Measurements from ENCODE around the gene MRPL53. TPM values are rescaled to one million over a fixed set of nuclear protein-coding genes. Genes with fewer than 3 reads are reported as not detected.

Gene MRPL53
- total and polyA plus RNA-seq, 9 of the 15 experiments (the other 6 are each of a cell fraction or from before 2014, with no cell fraction given), result 11.5 to 87.9 (median 41.1) TPM

GRCh38 chr2:74507145-74507925, 34.9 kb upstream of the MRPL53 start, which contains the start of gene PCGF1 (continued):
- no peak for TF ChIP-seq GTF3C2 (IDR thresholded peaks at IDR 0.05; ENCODE audit: borderline replicate concordance, extremely low read depth, insufficient read length)
- TF ChIP-seq HNRNPL (IDR thresholded peaks at IDR 0.05; ENCODE audit: low read depth, low read length), result no peak
- no peak; the same call in 1 of the 2 replicates for TF ChIP-seq SMARCA5 (IDR thresholded peaks at IDR 0.05)
- 0 out of 2 replicates have a peak, but pooled peaks have one; percentile 4 for TF ChIP-seq HIVEP1 (CRISPR knock-in tag; IDR thresholded peaks at IDR 0.05)
- peak; percentile 32; the same call in 1 of the 2 replicates for TF ChIP-seq XRCC5 (IDR thresholded peaks at IDR 0.05; ENCODE audit: low read depth, low read length)
- TF ChIP-seq ZNF780A (CRISPR knock-in tag; IDR thresholded peaks at IDR 0.05), result no peak
- TF ChIP-seq SLC30A9 (CRISPR knock-in tag; IDR thresholded peaks at IDR 0.05), result no peak
- TF ChIP-seq, protein P1, sequence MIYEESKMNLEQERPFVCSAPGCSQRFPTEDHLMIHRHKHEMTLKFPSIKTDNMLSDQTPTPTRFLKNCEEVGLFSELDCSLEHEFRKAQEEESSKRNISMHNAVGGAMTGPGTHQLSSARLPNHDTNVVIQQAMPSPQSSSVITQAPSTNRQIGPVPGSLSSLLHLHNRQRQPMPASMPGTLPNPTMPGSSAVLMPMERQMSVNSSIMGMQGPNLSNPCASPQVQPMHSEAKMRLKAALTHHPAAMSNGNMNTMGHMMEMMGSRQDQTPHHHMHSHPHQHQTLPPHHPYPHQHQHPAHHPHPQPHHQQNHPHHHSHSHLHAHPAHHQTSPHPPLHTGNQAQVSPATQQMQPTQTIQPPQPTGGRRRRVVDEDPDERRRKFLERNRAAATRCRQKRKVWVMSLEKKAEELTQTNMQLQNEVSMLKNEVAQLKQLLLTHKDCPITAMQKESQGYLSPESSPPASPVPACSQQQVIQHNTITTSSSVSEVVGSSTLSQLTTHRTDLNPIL (CRISPR knock-in tag; IDR thresholded peaks at IDR 0.05), result no peak
- TF ChIP-seq HMGXB4 (CRISPR knock-in tag; IDR thresholded peaks at IDR 0.05), result peak; percentile 63; the same call in 1 of the 2 replicates
- no peak for TF ChIP-seq GTF2B (IDR thresholded peaks at IDR 0.05; ENCODE audit: extremely low read depth, insufficient read length)
- TF ChIP-seq TSHZ1 (CRISPR knock-in tag; IDR thresholded peaks at IDR 0.05), result no peak
- no peak for TF ChIP-seq RNF219 (CRISPR knock-in tag; IDR thresholded peaks at IDR 0.05)
- TF ChIP-seq ZNF23 (CRISPR knock-in tag; IDR thresholded peaks at IDR 0.05), result no peak
- TF ChIP-seq BACH1 (tag; IDR thresholded peaks at IDR 0.05), result no peak
